Activated naive CD8-positive, alpha-beta T cell treated with anti-CD3 and anti-CD28 coated beads, Interleukin-2, amount 10 ng/mL, durations not matched to agents 7 days and 5 days (primary cell): ENCODE measurements around the gene ACTR3C. TPM values are rescaled to one million over a fixed set of nuclear protein-coding genes. Genes with fewer than 3 reads are reported as not detected.
"Not testable (repeated sequence)": the region's sequence is repeated elsewhere in the genome, so short reads cannot be mapped to it uniquely, and the experiment has no call there.

Source experiments
- ATAC-seq: fragments of 150-1000 bp; cut with Tn5 transposase; one replicate; pipeline ENCODE4 v1.10.0; 2021; ENCODE audit warnings: low read depth, moderate library complexity
- POLR2A ChIA-PET: fragments of 350-600 bp; sonication (Branson Sonifier 250); formaldehyde crosslinking; loops from one replicate; lab custom pipeline; 2021; ENCODE audit warnings: antibody characterized with exemption; lab: Charles Lee
- DNase-seq: peaks from one replicate; pipeline ENCODE4 v3.0.0; 2021
- H3K27ac Mint-ChIP-seq: one replicate; pipeline ENCODE4 v1.8.0; 2022; ENCODE audit warnings: mild to moderate bottlenecking, mixed read lengths
- H3K27me3 Mint-ChIP-seq: one replicate; pipeline ENCODE4 v1.8.0; 2022; ENCODE audit warnings: mild to moderate bottlenecking, moderate library complexity, mixed read lengths
- H3K36me3 Mint-ChIP-seq: one replicate; pipeline ENCODE4 v1.8.0; 2021; ENCODE audit warnings: mild to moderate bottlenecking, mixed read lengths
- H3K4me1 Mint-ChIP-seq: one replicate; pipeline ENCODE4 v1.8.0; 2021; ENCODE audit warnings: mixed read lengths
- H3K4me3 Mint-ChIP-seq: one replicate; pipeline ENCODE4 v1.8.0; 2022; ENCODE audit warnings: mild to moderate bottlenecking, moderate library complexity, mixed read lengths
- H3K9me3 Mint-ChIP-seq: one replicate; pipeline ENCODE4 v1.8.0; 2021; ENCODE audit warnings: mixed read lengths
- total RNA-seq, 2 experiments: library from RNA; stranded (reverse); gene quantifications; one replicate each; pipeline ENCODE4 v1.2.3, GENCODE V29; 2021

ACTR3C gene
- total RNA-seq, 2 experiments from 2014 or later, result 6.4 to 7.0 TPM

GRCh38 chr7:150202894-150203293 is 120.5 kb downstream of the ACTR3C start:
- not testable (repeated sequence) for DNase-seq

More at GRCh38 chr7:150202894-150203293, 120.5 kb downstream of the ACTR3C start:
- H3K4me3 Mint-ChIP-seq, H3K9me3 Mint-ChIP-seq, H3K27ac Mint-ChIP-seq, POLR2A ChIA-PET, H3K27me3 Mint-ChIP-seq, H3K4me1 Mint-ChIP-seq, ATAC-seq, H3K36me3 Mint-ChIP-seq: not testable (repeated sequence)

Other genes starting within 250 kb of the ACTR3C start
- gene LRRC61, start 190 bp downstream of the ACTR3C start, total RNA-seq, result 10 to 100 TPM; 16.6 to 17.2 TPM
- not detected for gene RARRES2, start 18.1 kb upstream of the ACTR3C start, total RNA-seq
- gene REPIN1, start 45.3 kb upstream of the ACTR3C start, total RNA-seq, result 10 to 100 TPM; 53.4 to 57.5 TPM
- gene ZNF775, start 55.8 kb upstream of the ACTR3C start, total RNA-seq, result 1 to 10 TPM; 5.4 to 6.4 TPM
- gene GIMAP8, start 127.1 kb upstream of the ACTR3C start, total RNA-seq, result 10 to 100 TPM; 29.2 to 31.0 TPM
- 100 to 1,000 TPM; 203 to 212 TPM for gene GIMAP7, start 191.3 kb upstream of the ACTR3C start, total RNA-seq
- gene GIMAP4, start 243.8 kb upstream of the ACTR3C start, total RNA-seq, result 100 to 1,000 TPM; 285 to 288 TPM